NCI-H128 (cell line): Measurements from ENCODE around the gene ANTKMT.
"Not testable (repeated sequence)": the region's sequence is repeated elsewhere in the genome, so short reads cannot be mapped to it uniquely, and the experiment has no call there.

ENCODE experiments used
- DNase-seq: peaks from one replicate; lab custom pipeline; 2025; ENCODE audit not compliant: unreplicated experiment; lab: John Stamatoyannopoulos, UW

Gene ANTKMT

GRCh38 chr16:680967-681745 lies 39.8 kb upstream of the ANTKMT start:
- no peak for DNase-seq

DNA sequence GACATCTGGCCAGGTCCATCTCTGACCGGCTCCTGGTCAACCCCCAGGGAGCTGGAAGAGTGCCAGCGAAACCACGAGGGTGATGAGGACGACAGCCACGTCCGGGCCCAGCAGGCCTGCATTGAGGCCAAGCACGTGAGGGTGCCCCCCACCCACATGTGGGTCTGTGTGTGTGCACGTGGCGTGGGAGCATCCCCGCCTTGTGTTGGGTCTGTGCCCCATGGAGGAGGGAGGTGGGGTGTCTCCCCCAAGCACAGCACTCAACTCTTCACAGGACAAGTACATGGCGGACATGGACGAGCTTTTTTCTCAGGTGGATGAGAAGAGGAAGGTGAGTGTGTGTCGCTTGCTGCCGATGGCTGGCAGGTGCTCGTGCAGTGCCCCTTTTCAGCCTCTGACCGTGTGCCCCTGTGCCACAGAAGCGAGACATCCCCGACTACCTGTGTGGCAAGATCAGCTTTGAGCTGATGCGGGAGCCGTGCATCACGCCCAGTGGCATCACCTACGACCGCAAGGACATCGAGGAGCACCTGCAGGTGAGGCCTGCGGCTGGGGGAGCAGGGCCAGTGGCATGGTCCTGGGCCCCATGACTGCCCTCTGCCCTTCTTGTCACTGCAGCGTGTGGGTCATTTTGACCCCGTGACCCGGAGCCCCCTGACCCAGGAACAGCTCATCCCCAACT lies 39.1 kb upstream of the ANTKMT start:
- no peak for DNase-seq

GRCh38 chr16:682493-683395 lies 38.2 kb upstream of the ANTKMT start:
- DNase-seq = no peak

DNA sequence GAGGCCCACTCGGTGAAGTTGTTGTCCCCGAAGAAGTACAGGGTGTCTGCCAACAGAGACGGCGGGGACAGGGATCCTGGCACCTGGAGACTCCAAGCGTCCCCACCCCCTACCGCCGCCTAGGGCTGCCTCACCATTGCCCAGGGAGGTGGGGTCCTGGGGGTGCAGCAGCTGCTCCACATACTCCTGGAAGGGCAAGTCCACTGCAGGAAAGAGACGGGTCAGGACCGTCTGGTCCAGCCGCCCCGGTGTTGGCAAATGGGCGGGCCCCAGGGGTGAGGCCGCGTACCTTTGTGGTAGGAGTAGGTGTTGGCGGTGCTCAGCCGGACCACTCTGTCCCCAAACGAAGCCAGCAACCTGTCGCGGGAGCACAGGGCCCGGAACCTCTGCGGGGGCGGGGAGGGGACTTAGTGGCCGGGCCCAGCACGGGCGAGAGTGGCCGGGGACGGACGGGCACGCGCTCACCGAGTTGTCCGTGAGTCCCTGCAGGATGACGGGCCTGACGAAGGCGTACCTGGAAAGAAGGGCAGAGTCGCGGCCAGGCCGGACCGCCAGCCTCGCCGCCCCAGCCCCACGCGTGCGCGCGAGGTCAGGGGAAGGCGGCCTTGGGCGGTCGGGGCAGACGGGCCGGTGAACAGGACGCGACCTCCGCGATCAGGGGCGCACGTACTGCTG lies 37.4 kb upstream of the ANTKMT start:
- no peak for DNase-seq

DNA sequence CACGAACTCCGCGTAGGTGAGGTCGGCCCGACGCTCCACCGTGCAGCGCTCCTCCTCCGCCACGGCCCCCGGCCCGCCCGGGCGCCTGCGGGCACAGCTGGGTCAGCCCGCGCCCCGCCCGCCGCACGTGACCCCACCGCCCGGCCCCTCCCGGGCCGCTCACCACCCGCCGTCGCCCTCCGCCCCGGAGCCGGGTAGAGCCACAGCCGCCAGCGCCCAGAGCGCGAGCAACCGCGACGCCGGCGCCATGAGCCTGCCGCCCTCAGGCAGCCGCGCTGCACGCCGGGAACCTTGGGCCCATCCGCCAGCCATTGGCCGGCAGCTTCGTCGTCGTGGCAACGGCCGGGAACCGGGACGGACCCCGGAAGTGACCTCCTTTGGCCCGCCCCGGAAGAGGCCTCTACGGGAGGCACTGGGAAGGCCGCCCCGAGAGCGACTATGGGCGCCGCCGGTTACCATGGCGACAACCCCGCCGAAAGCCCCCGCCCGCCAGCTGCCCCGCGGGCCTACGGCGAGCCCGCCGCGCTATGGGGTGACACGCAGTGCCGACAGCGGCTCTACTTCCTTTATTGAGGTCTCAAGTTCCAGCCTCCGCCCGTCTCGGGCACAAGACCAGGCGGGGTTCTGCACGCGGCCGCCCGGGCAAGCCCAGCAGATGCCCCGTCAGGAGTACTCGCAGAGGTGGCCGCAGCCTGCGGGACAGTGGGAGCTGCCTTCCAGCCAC lies 36.7 kb upstream of the ANTKMT start, which contains the start of gene JMJD8:
Gene JMJD8, minus strand, starts transcription at position 264 of the 724 bp plus-strand sequence. Its CDS starts 15 bp downstream, at position 249.
- peak; percentile 92 for DNase-seq

DNA sequence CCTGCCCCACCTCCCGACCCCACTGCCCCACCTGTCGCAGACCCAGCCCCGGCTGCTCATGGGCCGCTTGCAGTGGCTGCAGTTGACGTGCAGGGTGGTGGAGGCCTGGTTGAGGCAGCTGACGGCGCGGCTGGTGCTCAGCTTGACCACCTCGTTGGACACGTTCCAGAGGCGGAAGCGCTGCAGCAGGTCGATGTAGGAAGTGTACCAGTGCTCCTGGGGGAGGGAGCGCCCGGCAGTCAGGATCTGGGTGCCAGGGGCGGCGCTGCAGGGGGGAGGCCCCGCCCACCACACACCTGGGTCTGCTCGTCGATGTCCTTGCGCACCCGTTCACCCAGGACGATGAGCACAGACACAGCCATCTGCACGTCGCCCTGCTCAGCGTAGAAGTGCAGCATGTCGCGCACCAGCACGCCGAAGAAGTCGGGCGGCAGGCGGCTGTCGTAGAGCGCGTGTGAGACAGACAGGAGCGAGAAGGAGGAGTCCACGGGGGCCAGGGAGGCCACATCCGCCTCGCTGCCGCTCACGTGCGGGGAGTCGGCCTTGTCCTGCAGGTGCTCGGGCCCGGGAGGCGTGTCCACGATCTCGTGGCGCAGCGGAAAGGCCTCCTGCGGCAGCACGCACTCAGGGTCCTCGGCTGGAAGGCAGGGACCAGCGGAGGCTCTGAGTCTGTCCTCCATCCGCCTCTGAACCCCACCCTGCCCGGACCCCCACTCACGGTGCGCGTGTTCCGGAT lies 35.8 kb upstream of the ANTKMT start:
- DNase-seq = no peak

DNA sequence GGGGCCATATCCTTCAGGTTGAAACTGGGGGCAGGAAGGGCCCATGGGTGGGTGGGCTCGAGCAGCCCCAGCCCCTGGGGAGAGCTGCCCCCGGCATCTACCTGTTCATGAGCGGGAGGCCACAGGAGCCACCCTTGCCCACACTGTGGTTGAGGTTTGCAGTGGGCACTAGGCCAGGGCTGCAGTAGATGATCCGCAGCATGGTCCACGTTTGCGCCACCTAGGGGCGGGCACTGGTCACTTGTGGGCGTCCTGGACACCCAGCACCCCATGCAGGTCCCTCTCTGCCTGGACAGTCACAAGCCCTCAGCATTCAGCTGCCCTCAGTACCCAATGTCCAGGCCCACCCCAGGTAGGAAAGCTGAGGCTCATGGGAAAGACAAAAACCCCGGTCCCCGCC lies 35.0 kb upstream of the ANTKMT start:
- DNase-seq = no peak

GRCh38 chr16:686459-687260 lies 34.3 kb upstream of the ANTKMT start:
- DNase-seq = no peak

DNA sequence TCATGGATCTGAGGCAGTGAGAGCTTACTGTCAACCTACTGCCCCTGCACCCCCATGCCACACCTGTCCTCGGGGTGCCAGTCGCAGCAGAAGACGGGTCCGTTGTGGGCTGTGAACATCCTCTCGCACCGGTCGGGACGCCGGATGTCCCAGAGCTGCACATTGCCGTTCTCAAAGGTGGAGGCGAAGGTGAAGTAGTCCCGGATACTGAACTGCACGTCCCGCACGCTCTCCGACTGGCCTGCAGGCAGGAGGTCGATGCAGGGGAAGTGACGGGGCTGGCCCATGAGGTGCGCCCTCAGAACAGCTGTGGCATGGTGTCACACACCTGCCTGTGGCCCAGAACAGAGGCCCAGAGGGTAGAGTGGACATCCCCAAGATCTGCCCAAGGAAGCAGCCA lies 33.4 kb upstream of the ANTKMT start:
- DNase-seq = no peak

GRCh38 chr16:689175-689897 lies 31.6 kb upstream of the ANTKMT start:
- no peak for DNase-seq

- DNase-seq = not testable (repeated sequence)
Measured at GRCh38 chr16:691242-691641, 29.7 kb upstream of the ANTKMT start.

GRCh38 chr16:692356-693108 lies 28.4 kb upstream of the ANTKMT start:
- DNase-seq = no peak

- no peak for DNase-seq
Measured at GRCh38 chr16:693364-693763, 27.6 kb upstream of the ANTKMT start.

GRCh38 chr16:693766-694165 lies 27.2 kb upstream of the ANTKMT start:
- DNase-seq = no peak

DNA sequence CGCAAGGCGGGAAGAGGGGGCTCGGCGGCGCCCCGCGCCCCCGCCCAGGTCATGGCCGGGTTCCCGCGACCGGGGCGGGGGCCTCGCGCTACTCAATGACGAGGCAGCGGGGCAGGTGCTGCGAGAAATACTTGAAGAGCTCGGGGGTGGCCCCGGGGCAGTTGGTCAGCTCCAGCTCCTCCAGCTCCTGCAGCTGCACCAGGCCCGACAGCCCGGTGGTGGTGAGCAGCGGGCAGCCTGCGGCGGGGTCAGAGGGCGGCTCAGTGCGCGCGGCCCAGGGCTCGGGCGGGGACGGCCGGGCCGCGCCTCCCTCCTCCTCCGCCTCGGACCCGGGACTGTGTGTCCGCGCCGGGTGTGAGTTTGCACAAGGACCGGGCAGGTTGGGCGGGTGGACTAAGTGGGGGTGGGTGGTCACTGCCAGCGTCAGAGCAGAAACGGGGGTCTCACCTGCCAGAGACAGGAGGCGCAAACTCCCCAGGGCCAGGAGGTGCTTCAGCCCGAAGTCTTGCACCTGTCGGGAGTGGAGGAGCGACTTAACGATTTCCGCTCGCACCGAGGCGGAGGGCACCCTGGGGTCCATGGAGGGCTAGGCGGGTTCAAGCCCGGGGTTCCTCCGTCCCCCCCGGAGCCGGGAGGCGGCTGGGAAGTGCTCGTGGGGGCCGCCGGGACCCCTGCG lies 26.6 kb upstream of the ANTKMT start:
- DNase-seq = no peak

DNA sequence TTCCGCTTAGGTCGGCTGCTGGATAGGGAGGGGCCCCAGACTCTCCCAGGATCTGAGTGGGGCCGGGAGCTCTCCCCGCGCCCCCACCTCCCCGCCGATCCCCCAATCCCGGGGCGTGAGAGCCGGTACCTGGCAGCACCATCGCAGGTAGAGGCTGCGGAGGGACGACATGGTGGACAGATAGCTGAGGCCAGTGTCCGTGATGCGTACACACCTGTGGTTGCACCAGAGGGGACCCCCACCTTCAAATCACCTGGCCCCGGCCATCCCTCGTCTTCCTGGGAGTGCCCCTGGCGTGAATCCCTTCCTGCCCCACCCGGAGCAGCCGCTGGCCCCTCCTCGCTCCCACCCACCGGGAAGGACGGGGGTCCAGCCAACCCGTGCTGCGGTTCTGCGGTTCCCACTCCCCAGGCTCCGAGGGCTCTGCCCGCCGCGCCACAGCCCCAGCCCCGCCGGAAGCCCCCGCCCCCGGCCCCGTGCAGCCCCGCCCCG lies 26.0 kb upstream of the ANTKMT start:
- no peak for DNase-seq
